Upper lobe of right lung (tissue), 1 donor: ENCODE data around the gene UBE2QL1. TPM values are rescaled to one million over a fixed set of nuclear protein-coding genes. Genes with fewer than 3 reads are reported as not detected.

Experiments used
- ATAC-seq: fragments of 200-7000 bp; cut with Tn5 transposase; one replicate; pipeline ENCODE4 v1.9.1; 2020; ENCODE audit warnings: mild to moderate bottlenecking, moderate library complexity
- DNase-seq: peaks from one replicate; pipeline ENCODE4 v3.0.0-alpha.2; 2020
- H3K27ac ChIP-seq: fragments of 200-600 bp; one replicate; pipeline ENCODE4 v1.8.0; 2022
- H3K27me3 ChIP-seq: fragments of 200-600 bp; one replicate; pipeline ENCODE4 v1.8.0; 2022; ENCODE audit warnings: mild to moderate bottlenecking
- H3K36me3 ChIP-seq: fragments of 200-600 bp; one replicate; pipeline ENCODE4 v1.8.0; 2022
- H3K4me1 ChIP-seq: fragments of 200-600 bp; one replicate; pipeline ENCODE4 v1.8.0; 2022
- H3K4me3 ChIP-seq: fragments of 200-600 bp; one replicate; pipeline ENCODE4 v1.8.0; 2022; ENCODE audit warnings: mild to moderate bottlenecking
- H3K9me3 ChIP-seq: fragments of 200-600 bp; one replicate; pipeline ENCODE4 v1.8.0; 2022
- intact Hi-C: fragments of 100-400 bp; cut with DNase I; formaldehyde crosslinking; loops from one replicate; pipeline ENCODE4 v1.11.0; 2022
- total RNA-seq: library from RNA; stranded (reverse); fragmentation: NEBNext Ultra II Directional; extraction: Animal tissue kit (Norgen Biotek cat#: 25700); gene quantifications from one replicate; pipeline ENCODE4 v1.2.1, GENCODE V29; 2021
- TF ChIP-seq, protein P1 (sequence below): fragments of 200-600 bp; IDR thresholded peaks from one replicate; pipeline ENCODE4 v1.8.0; 2022; ENCODE audit warnings: antibody characterized with exemption
- donor health status: DM: no; HTN: yes; CAD: no; lungs with severe emphysema.

UBE2QL1 gene
- total RNA-seq, 1 donor from 2014 or later = not detected

DNA sequence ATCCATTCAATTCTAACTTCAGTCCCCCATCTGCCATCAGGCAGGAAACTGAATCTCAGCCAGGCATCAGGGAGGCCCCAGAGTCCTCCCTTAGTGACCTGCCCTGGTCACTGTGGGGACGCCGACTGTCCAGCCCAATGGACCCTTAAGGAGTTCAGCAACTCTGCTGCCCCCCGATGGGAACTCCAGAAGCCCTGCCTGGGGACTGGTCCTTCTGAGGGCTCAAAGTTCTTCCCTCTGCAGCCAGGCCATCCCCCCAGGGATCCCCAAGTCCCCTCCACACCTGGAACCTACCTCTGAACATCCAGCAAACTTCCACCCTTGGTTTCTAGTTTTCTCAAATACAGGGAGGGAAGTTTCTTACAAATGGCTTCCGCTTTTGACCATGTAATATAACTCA, 76.8 kb downstream of the UBE2QL1 start:
- Histone ChIP-seq H3K9me3 (no peaks in the 10 kb centered on the region), H3K4me3 (no peak overlapping the region), H3K36me3 (no peaks in the 10 kb centered on the region), H3K27me3 (no peaks in the 10 kb centered on the region), H3K4me1 (no peaks in the 10 kb centered on the region), H3K27ac (no peak overlapping the region)
- no peak for ATAC-seq
- TF ChIP-seq, protein P1, sequence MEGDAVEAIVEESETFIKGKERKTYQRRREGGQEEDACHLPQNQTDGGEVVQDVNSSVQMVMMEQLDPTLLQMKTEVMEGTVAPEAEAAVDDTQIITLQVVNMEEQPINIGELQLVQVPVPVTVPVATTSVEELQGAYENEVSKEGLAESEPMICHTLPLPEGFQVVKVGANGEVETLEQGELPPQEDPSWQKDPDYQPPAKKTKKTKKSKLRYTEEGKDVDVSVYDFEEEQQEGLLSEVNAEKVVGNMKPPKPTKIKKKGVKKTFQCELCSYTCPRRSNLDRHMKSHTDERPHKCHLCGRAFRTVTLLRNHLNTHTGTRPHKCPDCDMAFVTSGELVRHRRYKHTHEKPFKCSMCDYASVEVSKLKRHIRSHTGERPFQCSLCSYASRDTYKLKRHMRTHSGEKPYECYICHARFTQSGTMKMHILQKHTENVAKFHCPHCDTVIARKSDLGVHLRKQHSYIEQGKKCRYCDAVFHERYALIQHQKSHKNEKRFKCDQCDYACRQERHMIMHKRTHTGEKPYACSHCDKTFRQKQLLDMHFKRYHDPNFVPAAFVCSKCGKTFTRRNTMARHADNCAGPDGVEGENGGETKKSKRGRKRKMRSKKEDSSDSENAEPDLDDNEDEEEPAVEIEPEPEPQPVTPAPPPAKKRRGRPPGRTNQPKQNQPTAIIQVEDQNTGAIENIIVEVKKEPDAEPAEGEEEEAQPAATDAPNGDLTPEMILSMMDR = no peak
- no peak for DNase-seq
- intact Hi-C loops = no loop called here

GRCh38 chr5:6525910-6526309, 77.3 kb downstream of the UBE2QL1 start:
- Histone ChIP-seq H3K4me1 (no peaks in the 10 kb centered on the region), H3K9me3 (no peaks in the 10 kb centered on the region), H3K27ac (no peak overlapping the region), H3K36me3 (no peaks in the 10 kb centered on the region), H3K27me3 (no peaks in the 10 kb centered on the region), H3K4me3 (no peak overlapping the region)
- no peak for DNase-seq
- ATAC-seq = no peak
- intact Hi-C loops = no loop called here
- TF ChIP-seq, protein P1 = no peak

- TF ChIP-seq, protein P1 = no peak
- DNase-seq = no peak
- Histone ChIP-seq H3K27me3 (no peaks in the 10 kb centered on the region), H3K36me3 (no peaks in the 10 kb centered on the region), H3K9me3 (no peaks in the 10 kb centered on the region), H3K4me3 (no peak overlapping the region), H3K4me1 (no peaks in the 10 kb centered on the region), H3K27ac (no peak overlapping the region)
- ATAC-seq = no peak
- intact Hi-C loops = no loop called here
Measured at GRCh38 chr5:6527749-6528455, 79.2 kb downstream of the UBE2QL1 start.

DNA sequence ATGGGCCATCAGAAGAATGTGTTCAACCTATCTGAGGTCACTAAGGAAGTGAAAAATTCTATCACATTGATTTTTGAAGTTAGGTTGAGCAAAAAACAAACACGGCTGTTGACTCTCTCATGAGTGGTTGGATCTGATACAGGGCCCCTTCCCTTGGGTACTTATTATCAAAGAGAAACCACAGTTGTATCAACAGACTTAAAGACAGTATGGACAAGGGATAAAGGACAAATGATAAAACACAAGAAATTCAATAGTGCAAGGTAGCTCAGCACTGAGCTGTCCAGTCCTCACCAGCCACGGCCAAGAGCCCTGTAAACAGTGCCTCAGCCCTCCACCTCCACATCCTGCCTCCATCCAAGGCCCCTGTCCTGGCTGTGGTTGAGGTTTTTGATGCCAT, 86.9 kb downstream of the UBE2QL1 start:
- Histone ChIP-seq H3K4me1 (no peaks in the 10 kb centered on the region), H3K27ac (no peak overlapping the region), H3K27me3 (no peaks in the 10 kb centered on the region), H3K36me3 (no peaks in the 10 kb centered on the region), H3K4me3 (no peak overlapping the region), H3K9me3 (no peaks in the 10 kb centered on the region)
- ATAC-seq (no peak), DNase-seq (no peak)
- intact Hi-C loops = no loop called here
- TF ChIP-seq, protein P1 = no peak

- H3K36me3 ChIP-seq = no peaks in the 10 kb centered on the region
- intact Hi-C loops = no loop called here
- H3K27me3 ChIP-seq = no peaks in the 10 kb centered on the region
- TF ChIP-seq, protein P1 = no peak
- no peak for DNase-seq
- H3K27ac ChIP-seq = no peak overlapping the region
- no peak overlapping the region for H3K4me3 ChIP-seq
- ATAC-seq = no peak
- no peaks in the 10 kb centered on the region for H3K4me1 ChIP-seq
- H3K9me3 ChIP-seq = no peaks in the 10 kb centered on the region
Measured at GRCh38 chr5:6539060-6539459, 90.4 kb downstream of the UBE2QL1 start.
